NOMO-1 (cell line): ENCODE data around the gene MIP.
"Not testable (repeated sequence)": the region's sequence is repeated elsewhere in the genome, so short reads cannot be mapped to it uniquely, and the experiment has no call there.

Source experiments
- DNase-seq, 2 experiments: peaks; one replicate each; lab custom pipeline; 2025; ENCODE audit not compliant: unreplicated experiment in 2 of 2; lab: John Stamatoyannopoulos, UW

Gene MIP

GRCh38 chr12:56468216-56469006, 14.0 kb upstream of the MIP start, which contains the start of gene SPRYD4:
Gene SPRYD4, plus strand, starts transcription at chr12:56468578. Its CDS starts 14 bp downstream, at chr12:56468592.
- DNase-seq = peak; percentile 93 to 98

GRCh38 chr12:56462565-56462964, 8.1 kb upstream of the MIP start:
- DNase-seq = no peak

DNA sequence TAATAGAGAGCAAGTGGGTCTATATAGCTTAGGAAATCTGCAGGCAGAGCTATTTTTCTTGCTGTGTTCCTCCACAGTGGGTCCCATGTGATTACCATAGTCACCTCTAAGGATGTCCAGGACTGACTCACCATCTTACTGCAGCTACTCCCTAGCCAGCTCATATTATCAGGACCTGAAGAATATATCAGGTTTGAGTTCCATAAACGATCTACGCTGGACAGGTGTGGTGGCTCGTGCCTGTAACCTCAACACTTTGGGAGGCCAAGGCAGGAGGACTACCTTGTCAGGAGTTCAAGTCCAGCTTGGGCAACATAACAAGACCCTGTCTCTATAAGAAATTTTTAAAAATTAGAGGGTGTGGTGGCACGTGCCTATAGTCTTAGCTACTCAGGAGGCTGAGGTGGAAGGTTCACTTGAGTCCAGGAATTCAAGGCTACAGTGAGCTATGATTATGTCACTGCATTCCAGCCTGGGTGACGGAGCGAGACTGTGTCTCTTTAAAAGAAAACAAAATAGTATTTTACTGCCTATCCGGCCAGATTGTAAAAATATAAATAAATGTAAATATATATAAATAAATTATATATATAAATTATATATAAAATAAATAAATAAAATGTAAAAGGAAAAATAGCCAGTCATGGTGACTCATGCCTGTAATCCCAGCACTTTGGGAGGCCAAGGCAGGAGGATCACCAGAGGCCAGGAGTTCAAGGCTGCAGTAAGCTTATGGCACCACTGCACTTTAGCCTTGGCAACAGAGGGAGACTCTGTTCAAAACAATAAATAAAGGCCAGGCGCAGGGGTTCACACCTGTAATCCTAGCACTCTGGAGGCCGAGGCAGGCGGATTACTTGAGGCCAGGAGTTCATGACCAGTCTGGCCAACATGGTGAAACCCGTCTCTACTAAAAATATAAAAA, 7.0 kb upstream of the MIP start:
- DNase-seq = no peak

GRCh38 chr12:56457817-56458216, 3.4 kb upstream of the MIP start:
- no peak for DNase-seq

DNA sequence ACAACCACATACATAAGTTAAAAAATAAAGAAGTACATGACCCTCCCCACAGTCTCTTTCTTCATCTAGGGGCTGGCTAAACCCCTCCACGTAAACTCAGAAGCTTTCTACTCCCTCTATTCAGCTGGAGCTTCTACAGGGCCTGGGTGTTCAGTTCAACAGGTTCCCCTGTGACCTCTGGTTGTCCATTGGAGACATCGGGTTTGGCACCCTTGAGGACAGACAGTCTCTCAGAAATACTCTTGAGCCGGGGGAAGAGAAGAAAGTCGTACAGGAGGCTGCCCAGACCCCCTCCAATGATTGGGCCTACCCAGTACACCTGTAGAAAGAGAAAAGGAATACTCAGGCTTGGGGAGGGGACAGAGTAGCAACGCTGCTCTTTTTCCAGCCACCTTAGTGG, 3.3 kb downstream of the MIP start:
- no peak for DNase-seq

- no peak for DNase-seq
Observed at GRCh38 chr12:56450241-56450640, 4.2 kb downstream of the MIP start.

GRCh38 chr12:56449622-56449984, 4.9 kb downstream of the MIP start:
- DNase-seq = no peak

DNA sequence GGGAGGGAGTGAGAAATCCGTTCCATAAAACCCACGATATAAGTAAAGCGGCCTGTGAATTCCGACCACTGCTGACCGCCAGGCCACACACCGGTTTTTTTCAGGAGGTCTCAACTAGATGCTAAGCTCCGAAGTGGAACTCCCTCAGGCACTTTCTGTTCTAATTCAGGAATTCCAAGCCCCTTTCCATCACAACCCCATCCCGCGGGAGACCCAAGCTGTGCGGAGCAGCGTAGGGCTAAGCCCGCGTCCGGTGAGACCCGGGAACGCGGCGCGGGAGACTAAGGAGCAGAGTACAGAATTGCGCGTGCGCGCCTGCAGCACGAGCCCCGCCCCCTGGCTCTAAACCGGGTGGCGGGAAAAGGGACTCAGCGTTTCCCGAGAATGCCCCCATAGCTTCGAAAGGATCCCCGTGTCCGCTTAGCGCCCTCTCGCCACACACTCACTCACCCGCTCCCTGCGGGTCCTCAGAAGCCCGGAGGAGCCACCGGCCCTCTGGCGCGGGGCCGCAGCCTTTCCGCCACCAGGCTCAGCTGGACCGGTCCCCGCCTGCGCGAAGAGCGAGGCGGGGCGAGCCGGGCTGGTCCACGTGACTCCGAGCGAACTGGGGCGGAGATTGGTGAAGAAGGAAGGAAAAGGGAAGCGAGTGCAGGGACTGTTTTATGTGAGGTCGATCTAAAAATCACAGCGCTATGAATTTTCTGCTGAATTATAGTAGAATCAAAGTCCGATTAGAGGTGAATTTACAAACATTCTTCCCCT, 5.4 kb downstream of the MIP start, which contains the start of gene TIMELESS:
Gene TIMELESS (minus strand): TSS at position 567 of the 762 bp plus-strand sequence. CDS start 15,256 bp downstream, outside the sequence.
- DNase-seq = peak; percentile 88 to 90

GRCh38 chr12:56443208-56443607, 11.2 kb downstream of the MIP start:
- not testable (repeated sequence) for DNase-seq

- no peak for DNase-seq
Observed at GRCh38 chr12:56437430-56438176, 16.9 kb downstream of the MIP start.

- no peak for DNase-seq
Observed at GRCh38 chr12:56434828-56435227, 19.6 kb downstream of the MIP start.

GRCh38 chr12:56431850-56432249, 22.6 kb downstream of the MIP start:
- no peak for DNase-seq

- DNase-seq = no peak
Observed at GRCh38 chr12:56431288-56431687, 23.2 kb downstream of the MIP start.

GRCh38 chr12:56425940-56426438, 28.5 kb downstream of the MIP start:
- DNase-seq = no peak

GRCh38 chr12:56425193-56425592, 29.3 kb downstream of the MIP start:
- DNase-seq = no peak

GRCh38 chr12:56420411-56420810, 34.0 kb downstream of the MIP start:
- DNase-seq = no peak

- no peak for DNase-seq
Observed at GRCh38 chr12:56417739-56418138, 36.7 kb downstream of the MIP start.

DNA sequence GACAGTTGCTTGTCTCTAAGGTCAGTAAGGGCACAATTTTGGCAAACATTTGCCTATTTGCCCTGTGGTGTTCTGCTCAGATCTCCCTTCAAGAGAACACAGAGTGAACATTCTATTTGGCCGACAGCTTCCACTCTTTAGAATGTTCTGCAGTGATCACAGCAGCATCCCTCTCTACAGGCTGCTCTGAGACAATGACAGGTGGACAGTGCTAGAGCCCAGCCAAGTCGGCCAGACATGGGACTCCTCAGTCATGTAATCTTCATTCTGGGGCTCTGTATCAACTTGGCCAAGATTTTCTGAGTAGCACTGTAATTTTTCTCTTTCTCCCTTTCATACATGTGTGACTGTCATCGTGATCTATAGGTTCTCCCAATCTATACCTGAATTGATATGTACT, 40.1 kb downstream of the MIP start:
- no peak for DNase-seq

GRCh38 chr12:56413392-56413791, 41.1 kb downstream of the MIP start:
- DNase-seq = no peak
